ENCODE results near the gene CEP41. TPM values are rescaled to one million over a fixed set of nuclear protein-coding genes. Genes with fewer than 3 reads are reported as not detected.
A peak's percentile ranks its signal among the peaks of the same experiment; 100 is the strongest.
"Not testable (repeated sequence)": the region's sequence is repeated elsewhere in the genome, so short reads cannot be mapped to it uniquely, and the experiment has no call there.

Gene CEP41
- polyA plus RNA-seq, 1 donor = 12.8 TPM

DNA sequence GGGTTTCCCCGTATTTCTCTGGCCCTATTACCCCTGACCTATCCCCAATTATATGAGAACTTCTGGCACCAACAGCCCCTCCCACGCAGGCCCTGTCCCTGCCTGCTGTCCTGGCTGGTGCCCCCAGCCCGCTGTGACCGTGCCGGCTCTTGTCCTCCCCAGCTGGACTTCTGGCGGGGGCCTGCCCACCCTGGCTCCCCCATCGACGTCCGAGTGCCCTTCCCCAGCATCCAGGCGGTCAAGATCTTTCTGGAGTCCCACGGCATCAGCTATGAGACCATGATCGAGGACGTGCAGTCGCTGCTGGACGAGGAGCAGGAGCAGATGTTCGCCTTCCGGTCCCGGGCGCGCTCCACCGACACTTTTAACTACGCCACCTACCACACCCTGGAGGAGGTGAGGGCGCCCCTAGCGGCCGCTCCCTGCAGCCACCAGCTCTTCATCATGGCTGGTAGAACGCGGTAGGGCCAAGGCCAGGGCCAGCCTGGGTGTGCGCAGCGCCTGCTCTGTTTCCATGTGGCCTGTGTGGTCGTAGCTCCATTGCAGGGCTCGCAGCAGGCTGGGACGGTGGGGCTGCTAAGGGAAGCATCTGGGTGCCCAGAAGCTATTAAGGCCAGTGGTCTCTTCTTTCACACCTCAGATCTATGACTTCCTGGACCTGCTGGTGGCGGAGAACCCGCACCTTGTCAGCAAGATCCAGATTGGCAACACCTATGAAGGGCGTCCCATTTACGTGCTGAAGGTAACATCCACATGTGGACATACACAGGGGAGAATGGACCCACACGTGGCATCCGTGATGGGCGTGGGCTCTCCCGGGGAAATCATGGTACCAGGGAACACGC lies 59.1 kb downstream of the CEP41 start:
- peaks cover 19% of the 10 kb centered on the region for H3K4me1 ChIP-seq (ENCODE audit: control insufficient read depth, insufficient read depth, low read length)
- H3K36me3 ChIP-seq (ENCODE audit: control insufficient read depth, insufficient read depth, low read length) = no peaks in the 10 kb centered on the region
- H3K27ac ChIP-seq (ENCODE audit: low read length) = no peak overlapping the region
- no peak for DNase-seq
- H3K4me3 ChIP-seq (ENCODE audit: low read length) = no peak overlapping the region
- H3K27me3 ChIP-seq (ENCODE audit: control insufficient read depth, insufficient read depth, low read length) = no peaks in the 10 kb centered on the region
- WGBS (ENCODE audit: insufficient coverage, low lambda C conversion rate) = 100% methylated on average over 1 of the region's 41 CpGs
- peaks cover 12% of the 10 kb centered on the region for H3K9me3 ChIP-seq (ENCODE audit: control insufficient read depth, low read depth, low read length)

DNA sequence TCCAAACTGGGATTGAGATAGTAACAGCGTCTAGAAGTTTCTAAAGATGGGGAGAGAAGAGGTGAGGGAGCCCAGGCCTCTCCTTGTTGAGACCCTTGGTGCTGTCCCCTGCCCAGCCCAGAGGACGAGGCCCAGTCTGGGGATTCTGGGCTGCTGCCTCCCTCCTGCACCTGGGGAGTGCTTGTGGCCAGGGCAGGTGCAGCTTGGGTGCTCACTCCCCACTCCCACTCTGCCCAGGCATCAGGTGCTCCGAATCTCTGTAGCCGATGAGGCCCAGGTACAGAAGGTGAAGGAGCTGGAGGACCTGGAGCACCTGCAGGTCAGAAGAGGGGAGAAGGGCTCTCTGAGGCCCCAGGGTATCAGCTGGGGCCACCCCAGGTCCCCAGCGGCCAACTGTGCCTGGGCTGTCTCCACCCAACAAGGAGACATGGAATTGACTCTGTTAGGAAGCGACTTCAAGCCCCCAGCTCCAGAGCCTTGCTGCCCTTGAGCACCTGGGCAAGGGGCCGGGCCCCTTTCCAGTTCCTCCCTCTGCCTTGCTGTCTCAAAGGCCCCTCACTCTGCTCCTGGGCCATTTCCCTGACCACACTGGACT lies 59.9 kb downstream of the CEP41 start:
- H3K27ac ChIP-seq (ENCODE audit: low read length) = no peak overlapping the region
- DNase-seq = no peak
- no peaks in the 10 kb centered on the region for H3K27me3 ChIP-seq (ENCODE audit: control insufficient read depth, insufficient read depth, low read length)
- H3K4me1 ChIP-seq (ENCODE audit: control insufficient read depth, insufficient read depth, low read length) = peaks cover 19% of the 10 kb centered on the region
- H3K9me3 ChIP-seq (ENCODE audit: control insufficient read depth, low read depth, low read length) = peaks cover 12% of the 10 kb centered on the region
- WGBS (ENCODE audit: insufficient coverage, low lambda C conversion rate) = 83% methylated on average over 1 of the region's 7 CpGs
- no peaks in the 10 kb centered on the region for H3K36me3 ChIP-seq (ENCODE audit: control insufficient read depth, insufficient read depth, low read length)
- H3K4me3 ChIP-seq (ENCODE audit: low read length) = no peak overlapping the region

DNA sequence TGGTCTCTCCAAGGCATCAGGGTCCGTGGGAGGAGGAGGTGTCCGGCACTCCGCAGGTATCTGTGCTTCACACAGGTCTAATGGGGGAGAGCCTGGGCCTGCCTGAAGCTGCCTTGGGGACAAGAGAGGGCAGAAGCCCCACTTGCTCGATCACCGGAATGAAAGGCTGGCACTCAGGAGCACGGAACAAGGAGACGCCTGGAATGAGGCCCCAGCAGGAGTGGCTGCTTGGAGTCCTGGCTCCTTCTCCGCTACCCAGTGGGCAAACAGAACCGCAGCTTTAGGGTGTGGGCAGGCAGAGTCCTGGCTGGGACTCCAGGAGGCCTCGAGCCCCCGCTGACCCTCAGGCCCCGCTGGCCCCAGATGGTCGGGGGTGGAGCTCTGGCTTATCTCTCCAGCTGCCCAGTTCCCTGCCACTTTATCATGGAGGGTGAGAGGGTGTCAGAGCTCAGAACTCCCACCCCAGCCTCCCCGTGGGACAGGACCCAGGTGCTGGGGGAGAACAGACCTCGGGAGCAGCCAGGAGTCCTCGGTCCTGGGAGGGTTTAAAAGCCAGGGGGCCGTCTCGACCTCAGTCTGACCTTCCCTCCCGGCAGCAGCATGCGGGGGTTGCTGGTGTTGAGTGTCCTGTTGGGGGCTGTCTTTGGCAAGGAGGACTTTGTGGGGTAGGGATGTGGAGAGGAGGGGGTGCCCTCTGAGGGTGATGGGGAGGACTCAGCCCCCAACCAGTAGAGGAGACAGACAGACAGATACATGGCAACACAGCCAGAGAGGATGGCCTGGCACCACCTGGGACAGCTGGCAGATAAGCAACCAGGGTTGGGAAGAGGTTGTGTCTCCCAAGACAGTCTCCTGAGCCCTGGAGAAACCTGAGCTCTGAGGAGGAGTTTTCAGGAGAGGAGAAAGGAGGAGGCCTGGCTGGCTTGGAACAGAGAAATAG lies 60.6 kb downstream of the CEP41 start, which contains the start of gene CPA1:
Gene CPA1, plus strand, starts transcription at position 574 of the 940 bp plus-strand sequence. Its CDS starts 27 bp downstream, at position 601.
- Histone ChIP-seq H3K4me1 (ENCODE audit: control insufficient read depth, insufficient read depth, low read length) (peaks cover 19% of the 10 kb centered on the region), H3K27ac (ENCODE audit: low read length) (no peak within 1 kb of the TSS), H3K4me3 (ENCODE audit: low read length) (no peak within 1 kb of the TSS), H3K27me3 (ENCODE audit: control insufficient read depth, insufficient read depth, low read length) (no peaks in the 10 kb centered on the region), H3K36me3 (ENCODE audit: control insufficient read depth, insufficient read depth, low read length) (no peaks in the 10 kb centered on the region), H3K9me3 (ENCODE audit: control insufficient read depth, low read depth, low read length) (peaks cover 12% of the 10 kb centered on the region)
- no peak for DNase-seq
- no CpG with 5 or more reads among the region's 20 CpGs for WGBS (ENCODE audit: insufficient coverage, low lambda C conversion rate)

DNA sequence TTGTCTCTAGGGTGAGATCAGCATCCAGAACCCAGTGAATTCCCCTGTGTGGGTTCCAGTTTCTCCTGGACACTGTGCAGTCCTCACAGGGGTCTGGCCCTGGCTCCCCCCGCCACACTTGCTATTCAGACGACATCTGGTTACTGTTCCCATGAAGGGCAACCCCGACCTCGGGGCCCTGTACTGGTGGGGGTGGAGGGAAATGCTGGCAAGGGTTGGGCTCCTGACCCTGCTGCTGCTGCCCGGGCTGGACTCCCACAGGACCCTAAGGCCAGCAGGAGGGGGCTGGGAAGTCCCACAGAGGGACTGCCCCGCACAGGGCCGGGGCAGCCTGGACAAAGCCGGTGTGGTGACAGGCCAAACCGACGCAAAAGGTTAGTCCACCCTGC lies 61.3 kb downstream of the CEP41 start:
- DNase-seq = no peak
- no peak overlapping the region for H3K27ac ChIP-seq (ENCODE audit: low read length)
- peaks cover 12% of the 10 kb centered on the region for H3K9me3 ChIP-seq (ENCODE audit: control insufficient read depth, low read depth, low read length)
- WGBS (ENCODE audit: insufficient coverage, low lambda C conversion rate) = no CpG with 5 or more reads among the region's 10 CpGs
- H3K36me3 ChIP-seq (ENCODE audit: control insufficient read depth, insufficient read depth, low read length) = no peaks in the 10 kb centered on the region
- H3K27me3 ChIP-seq (ENCODE audit: control insufficient read depth, insufficient read depth, low read length) = no peaks in the 10 kb centered on the region
- no peak overlapping the region for H3K4me3 ChIP-seq (ENCODE audit: low read length)
- peaks cover 20% of the 10 kb centered on the region for H3K4me1 ChIP-seq (ENCODE audit: control insufficient read depth, insufficient read depth, low read length)

DNA sequence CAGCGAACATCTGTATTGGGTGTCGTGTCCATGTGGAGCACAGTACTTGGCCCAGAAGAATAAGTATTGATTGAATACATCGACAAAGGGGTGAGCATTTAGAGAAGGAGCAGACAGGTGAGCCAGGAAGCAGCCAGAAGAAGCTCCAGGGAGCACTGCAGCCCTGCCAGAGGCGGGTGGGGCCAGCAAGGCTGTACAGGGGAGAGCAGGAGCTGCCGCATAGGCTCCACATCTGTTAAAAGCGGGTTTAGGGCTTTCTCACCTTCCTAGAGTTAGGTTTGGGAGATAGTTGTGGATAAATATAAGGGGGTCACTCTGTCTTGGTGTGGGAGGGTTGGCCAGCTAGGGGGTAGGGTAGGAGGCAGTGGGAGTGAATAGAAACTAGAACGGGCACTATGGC lies 61.8 kb downstream of the CEP41 start:
- WGBS (ENCODE audit: insufficient coverage, low lambda C conversion rate) = no CpG with 5 or more reads among the region's 7 CpGs
- no peak for DNase-seq
- no peak overlapping the region for H3K27ac ChIP-seq (ENCODE audit: low read length)
- H3K4me1 ChIP-seq (ENCODE audit: control insufficient read depth, insufficient read depth, low read length) = peaks cover 25% of the 10 kb centered on the region
- H3K9me3 ChIP-seq (ENCODE audit: control insufficient read depth, low read depth, low read length) = peaks cover 12% of the 10 kb centered on the region
- H3K4me3 ChIP-seq (ENCODE audit: low read length) = no peak overlapping the region
- no peaks in the 10 kb centered on the region for H3K27me3 ChIP-seq (ENCODE audit: control insufficient read depth, insufficient read depth, low read length)
- no peaks in the 10 kb centered on the region for H3K36me3 ChIP-seq (ENCODE audit: control insufficient read depth, insufficient read depth, low read length)

DNA sequence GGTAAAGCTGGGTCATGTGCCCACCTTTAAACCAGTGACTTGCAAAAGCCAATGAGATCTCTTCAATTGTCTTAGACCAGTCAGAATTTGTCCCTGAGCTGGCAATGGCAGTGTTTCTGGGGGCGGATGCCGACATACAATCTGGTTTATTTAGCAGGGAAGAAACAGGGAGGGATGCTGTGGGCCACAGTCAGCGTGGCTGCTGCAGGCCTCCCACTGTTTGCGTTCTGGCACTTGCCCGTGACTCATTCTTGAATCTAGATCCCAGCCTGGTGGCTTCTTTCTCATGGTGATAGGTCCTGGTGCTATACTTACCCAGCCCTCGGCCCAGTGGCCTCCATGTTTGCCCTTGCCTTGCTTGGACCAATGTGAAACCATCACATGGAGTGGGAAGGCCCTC lies 63.6 kb downstream of the CEP41 start:
- no peak for DNase-seq
- H3K4me1 ChIP-seq (ENCODE audit: control insufficient read depth, insufficient read depth, low read length) = peaks cover 43% of the 10 kb centered on the region
- WGBS (ENCODE audit: insufficient coverage, low lambda C conversion rate) = no CpG with 5 or more reads among the region's 6 CpGs
- no peak overlapping the region for H3K27ac ChIP-seq (ENCODE audit: low read length)
- H3K9me3 ChIP-seq (ENCODE audit: control insufficient read depth, low read depth, low read length) = peaks cover 12% of the 10 kb centered on the region
- H3K4me3 ChIP-seq (ENCODE audit: low read length) = no peak overlapping the region
- no peaks in the 10 kb centered on the region for H3K27me3 ChIP-seq (ENCODE audit: control insufficient read depth, insufficient read depth, low read length)
- no peaks in the 10 kb centered on the region for H3K36me3 ChIP-seq (ENCODE audit: control insufficient read depth, insufficient read depth, low read length)

DNA sequence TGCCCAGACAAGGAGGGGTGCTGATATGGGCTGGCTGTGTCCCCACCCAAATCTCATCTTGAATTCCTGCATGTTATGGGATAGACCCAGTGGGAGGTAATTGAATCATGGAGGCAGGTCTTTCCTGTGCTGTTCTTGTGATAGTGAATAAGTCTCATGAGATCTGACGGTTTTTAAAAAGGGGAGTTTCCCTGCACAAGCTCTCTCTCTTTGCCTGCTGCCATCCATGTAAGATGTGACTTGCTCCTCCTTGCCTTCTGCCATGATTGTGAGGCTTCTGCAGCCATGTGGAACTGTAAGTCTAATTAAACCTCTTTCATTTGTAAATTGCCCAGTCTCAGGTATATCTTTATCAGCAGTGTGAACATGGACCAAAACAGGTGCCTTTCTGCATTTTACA lies 64.4 kb downstream of the CEP41 start:
- H3K36me3 ChIP-seq (ENCODE audit: control insufficient read depth, insufficient read depth, low read length); H3K27me3 ChIP-seq (ENCODE audit: control insufficient read depth, insufficient read depth, low read length); DNase-seq; H3K4me3 ChIP-seq (ENCODE audit: low read length); H3K9me3 ChIP-seq (ENCODE audit: control insufficient read depth, low read depth, low read length); H3K27ac ChIP-seq (ENCODE audit: low read length): not testable (repeated sequence)
- peaks cover 48% of the 10 kb centered on the region for H3K4me1 ChIP-seq (ENCODE audit: control insufficient read depth, insufficient read depth, low read length)
- no CpG with 5 or more reads among the region's 1 CpG for WGBS (ENCODE audit: insufficient coverage, low lambda C conversion rate)

DNA sequence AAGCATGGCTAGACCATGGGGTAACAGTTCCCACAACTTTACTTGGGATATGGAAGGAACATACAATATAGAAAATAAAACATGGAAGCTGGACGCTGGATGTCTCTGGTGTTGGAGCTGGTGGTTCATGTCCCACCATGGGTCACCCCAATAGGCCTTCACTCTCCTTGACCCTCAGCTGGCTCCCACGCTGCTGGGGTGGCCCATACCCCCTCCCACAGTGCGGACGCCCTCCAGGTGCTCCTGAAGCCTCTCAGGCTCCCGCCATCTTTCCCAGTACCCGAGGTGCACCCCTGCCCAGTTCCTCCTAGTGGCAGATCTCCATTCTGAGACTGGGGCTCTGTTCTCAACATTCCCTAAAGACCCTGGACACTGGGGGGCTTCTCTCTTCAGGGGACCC lies 66.3 kb downstream of the CEP41 start:
- Histone ChIP-seq H3K27me3 (ENCODE audit: control insufficient read depth, insufficient read depth, low read length) (no peaks in the 10 kb centered on the region), H3K4me3 (ENCODE audit: low read length) (no peak overlapping the region), H3K4me1 (ENCODE audit: control insufficient read depth, insufficient read depth, low read length) (peaks cover 49% of the 10 kb centered on the region), H3K36me3 (ENCODE audit: control insufficient read depth, insufficient read depth, low read length) (no peaks in the 10 kb centered on the region), H3K27ac (ENCODE audit: low read length) (peak overlapping the region; percentile 95), H3K9me3 (ENCODE audit: control insufficient read depth, low read depth, low read length) (peaks cover 7% of the 10 kb centered on the region)
- DNase-seq = no peak
- no CpG with 5 or more reads among the region's 6 CpGs for WGBS (ENCODE audit: insufficient coverage, low lambda C conversion rate)

DNA sequence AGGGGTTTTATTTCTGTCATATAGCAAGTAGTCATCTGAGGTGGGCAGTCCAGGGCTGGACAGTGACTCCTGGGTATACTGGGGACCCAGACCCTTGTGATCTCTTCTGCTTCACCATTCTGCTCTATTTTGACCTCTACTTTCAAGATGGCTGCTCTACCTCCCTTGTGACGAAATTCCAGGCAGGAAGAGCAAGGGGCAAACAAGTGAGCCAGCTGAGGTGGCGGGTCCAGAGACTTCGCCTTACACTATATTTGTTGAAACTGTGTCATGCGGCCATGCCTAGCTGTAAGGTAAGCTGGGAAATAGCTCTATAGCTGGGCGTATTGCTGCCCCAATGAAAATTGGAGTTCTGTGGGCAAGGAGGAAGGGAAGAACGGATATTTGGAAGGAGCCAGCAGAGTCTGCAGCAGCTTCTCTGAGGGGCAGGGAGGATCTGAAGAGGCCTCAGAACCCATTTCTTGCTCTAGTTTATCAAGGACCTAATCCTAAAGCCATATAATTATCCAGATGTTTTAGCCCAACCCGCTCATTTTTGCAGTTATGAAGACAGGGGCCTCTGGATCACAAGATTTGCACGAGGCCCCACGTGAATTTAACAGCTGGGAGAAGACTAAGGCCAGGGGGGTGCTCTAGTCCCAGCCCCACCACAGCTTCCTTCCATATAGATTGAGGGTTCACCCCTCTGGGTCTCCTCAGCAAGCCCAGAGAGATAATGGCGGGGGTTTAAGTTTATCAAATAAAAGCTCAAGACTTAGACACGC lies 68.2 kb downstream of the CEP41 start:
- no peak for DNase-seq
- no peak overlapping the region for H3K4me3 ChIP-seq (ENCODE audit: low read length)
- peaks cover 62% of the 10 kb centered on the region for H3K4me1 ChIP-seq (ENCODE audit: control insufficient read depth, insufficient read depth, low read length)
- H3K27me3 ChIP-seq (ENCODE audit: control insufficient read depth, insufficient read depth, low read length) = no peaks in the 10 kb centered on the region
- peak overlapping the region; percentile 95 for H3K27ac ChIP-seq (ENCODE audit: low read length)
- WGBS (ENCODE audit: insufficient coverage, low lambda C conversion rate) = no CpG with 5 or more reads among the region's 11 CpGs
- peaks cover 6% of the 10 kb centered on the region for H3K9me3 ChIP-seq (ENCODE audit: control insufficient read depth, low read depth, low read length)
- H3K36me3 ChIP-seq (ENCODE audit: control insufficient read depth, insufficient read depth, low read length) = no peaks in the 10 kb centered on the region
